ENCODE measurements around the gene S100A1.

S100A1 gene

DNA sequence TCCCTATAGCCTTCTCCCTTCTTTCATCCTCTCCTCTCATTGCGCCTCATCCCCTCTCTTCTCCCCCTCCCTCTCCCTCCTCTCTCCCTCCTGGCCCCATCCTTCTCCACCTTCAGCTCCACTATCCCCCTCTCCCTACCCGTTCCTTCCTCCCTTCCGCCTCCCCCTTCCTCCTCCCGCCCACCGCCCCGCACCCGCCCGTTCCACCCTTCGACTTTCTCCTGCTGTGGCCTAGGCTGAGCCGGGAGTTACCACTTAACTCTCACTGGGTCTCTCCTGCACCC is 51.8 kb downstream of the S100A1 start:
- no peak for DNase-seq (ENCODE audit: low read depth, low spot score)

Data from brain pericyte (primary cell).